ENCODE data around the gene AXIN1.

AXIN1 gene

DNA sequence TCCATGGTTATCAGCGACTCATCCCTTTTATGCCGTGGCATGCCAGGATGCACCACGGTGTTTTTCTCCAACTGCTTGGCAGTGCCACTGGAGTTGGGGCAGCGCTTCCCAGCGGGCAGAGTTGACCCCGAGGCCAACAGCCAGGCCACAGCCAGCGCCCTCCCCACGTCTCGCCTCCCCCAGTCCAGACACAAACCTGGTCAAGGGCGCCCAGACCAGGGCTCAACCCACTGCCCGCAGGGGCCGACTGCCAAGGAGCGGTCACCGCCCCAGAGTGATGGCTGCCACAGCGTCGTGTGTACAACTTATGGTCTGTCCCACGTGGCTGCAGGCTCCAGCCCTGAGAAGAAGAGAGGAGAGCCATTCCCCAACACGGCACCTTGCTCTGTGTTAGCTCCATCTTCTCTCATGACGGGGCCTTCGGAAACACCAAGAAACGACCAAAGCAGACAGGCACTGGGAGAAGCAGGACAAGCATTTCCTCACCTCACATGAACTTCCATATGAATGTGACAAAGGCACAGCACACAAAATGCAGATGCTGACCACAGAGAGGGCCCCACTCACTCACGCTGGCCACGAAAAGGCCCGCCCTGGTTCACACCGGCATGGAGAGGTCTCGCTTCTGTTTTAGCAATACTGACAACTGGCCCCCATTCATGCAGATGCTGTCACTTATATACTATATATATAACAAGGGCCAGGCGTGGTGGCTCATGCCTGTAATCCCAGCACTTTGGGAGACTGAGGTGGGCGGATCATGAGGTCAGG, 27.0 kb downstream of the AXIN1 start:
- peaks cover 5% of the 10 kb centered on the region for H3K36me3 ChIP-seq (ENCODE audit: control insufficient read depth, insufficient read depth, low read length)
- H3K27me3 ChIP-seq (ENCODE audit: control insufficient read depth, insufficient read depth, low read length): no peaks in the 10 kb centered on the region
- H3K4me1 ChIP-seq (ENCODE audit: control insufficient read depth, insufficient read depth, low read length): no peaks in the 10 kb centered on the region
- H3K9ac ChIP-seq (ENCODE audit: low read depth, low read length): no peak overlapping the region
- no peaks in the 10 kb centered on the region for H3K9me3 ChIP-seq (ENCODE audit: control insufficient read depth, insufficient read depth, low read length)
- H3K4me3 ChIP-seq (ENCODE audit: low read depth, low read length): no peak overlapping the region

GRCh38 chr16:324451-325334, 27.8 kb downstream of the AXIN1 start:
- H3K9ac ChIP-seq (ENCODE audit: low read depth, low read length): no peak overlapping the region
- H3K36me3 ChIP-seq (ENCODE audit: control insufficient read depth, insufficient read depth, low read length): peaks cover 5% of the 10 kb centered on the region
- H3K27me3 ChIP-seq (ENCODE audit: control insufficient read depth, insufficient read depth, low read length): no peaks in the 10 kb centered on the region
- no peak overlapping the region for H3K4me3 ChIP-seq (ENCODE audit: low read depth, low read length)
- no peaks in the 10 kb centered on the region for H3K4me1 ChIP-seq (ENCODE audit: control insufficient read depth, insufficient read depth, low read length)
- H3K9me3 ChIP-seq (ENCODE audit: control insufficient read depth, insufficient read depth, low read length): no peaks in the 10 kb centered on the region

DNA sequence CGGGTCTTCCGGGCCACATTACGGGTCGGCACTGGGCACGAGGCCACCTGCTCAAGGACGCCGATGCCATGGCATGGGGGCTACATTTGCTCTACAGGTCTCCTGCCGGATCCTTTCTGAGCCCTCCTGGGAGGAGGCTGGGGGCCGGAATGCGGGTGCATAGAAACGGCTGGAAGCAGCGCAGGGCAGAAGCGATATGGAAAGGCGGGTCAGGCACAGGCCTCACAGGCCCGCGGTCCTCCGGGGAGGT, 28.4 kb downstream of the AXIN1 start:
- Histone ChIP-seq H3K4me1 (ENCODE audit: control insufficient read depth, insufficient read depth, low read length) (no peaks in the 10 kb centered on the region), H3K9ac (ENCODE audit: low read depth, low read length) (no peak overlapping the region)

GRCh38 chr16:322476-323143, 29.9 kb downstream of the AXIN1 start:
- Histone ChIP-seq H3K4me3 (ENCODE audit: low read depth, low read length) (no peak overlapping the region), H3K9ac (ENCODE audit: low read depth, low read length) (no peak overlapping the region), H3K27me3 (ENCODE audit: control insufficient read depth, insufficient read depth, low read length) (no peaks in the 10 kb centered on the region), H3K9me3 (ENCODE audit: control insufficient read depth, insufficient read depth, low read length) (no peaks in the 10 kb centered on the region), H3K4me1 (ENCODE audit: control insufficient read depth, insufficient read depth, low read length) (no peaks in the 10 kb centered on the region), H3K36me3 (ENCODE audit: control insufficient read depth, insufficient read depth, low read length) (peaks cover 9% of the 10 kb centered on the region)

More for the DNA sequence above, 28.4 kb downstream of the AXIN1 start:
- no peaks in the 10 kb centered on the region for H3K27me3 ChIP-seq (ENCODE audit: control insufficient read depth, insufficient read depth, low read length)
- peaks cover 5% of the 10 kb centered on the region for H3K36me3 ChIP-seq (ENCODE audit: control insufficient read depth, insufficient read depth, low read length)
- H3K4me3 ChIP-seq (ENCODE audit: low read depth, low read length): no peak overlapping the region
- no peaks in the 10 kb centered on the region for H3K9me3 ChIP-seq (ENCODE audit: control insufficient read depth, insufficient read depth, low read length)

DNA sequence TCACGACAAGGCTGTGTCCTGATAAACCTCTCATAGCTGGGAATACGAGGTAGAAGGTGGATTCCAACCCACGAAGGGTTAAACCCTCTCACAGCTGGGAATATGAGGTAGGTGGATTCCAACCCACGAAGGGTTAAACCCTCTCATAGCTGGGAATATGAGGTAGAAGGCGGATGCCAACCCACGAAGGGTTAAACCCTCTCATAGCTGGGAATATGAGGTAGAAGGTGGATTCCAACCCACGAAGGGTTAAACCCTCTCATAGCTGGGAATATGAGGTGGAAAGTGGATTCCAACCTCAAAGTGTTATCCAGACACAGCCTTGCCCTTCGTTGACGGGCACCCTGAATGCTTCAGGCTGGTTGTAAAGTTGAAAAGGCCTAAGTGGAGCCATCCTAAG, 31.0 kb downstream of the AXIN1 start:
- Histone ChIP-seq H3K36me3 (ENCODE audit: control insufficient read depth, insufficient read depth, low read length) (peaks cover 12% of the 10 kb centered on the region), H3K4me1 (ENCODE audit: control insufficient read depth, insufficient read depth, low read length) (no peaks in the 10 kb centered on the region), H3K27me3 (ENCODE audit: control insufficient read depth, insufficient read depth, low read length) (no peaks in the 10 kb centered on the region), H3K9ac (ENCODE audit: low read depth, low read length) (no peak overlapping the region), H3K4me3 (ENCODE audit: low read depth, low read length) (no peak overlapping the region), H3K9me3 (ENCODE audit: control insufficient read depth, insufficient read depth, low read length) (no peaks in the 10 kb centered on the region)

DNA sequence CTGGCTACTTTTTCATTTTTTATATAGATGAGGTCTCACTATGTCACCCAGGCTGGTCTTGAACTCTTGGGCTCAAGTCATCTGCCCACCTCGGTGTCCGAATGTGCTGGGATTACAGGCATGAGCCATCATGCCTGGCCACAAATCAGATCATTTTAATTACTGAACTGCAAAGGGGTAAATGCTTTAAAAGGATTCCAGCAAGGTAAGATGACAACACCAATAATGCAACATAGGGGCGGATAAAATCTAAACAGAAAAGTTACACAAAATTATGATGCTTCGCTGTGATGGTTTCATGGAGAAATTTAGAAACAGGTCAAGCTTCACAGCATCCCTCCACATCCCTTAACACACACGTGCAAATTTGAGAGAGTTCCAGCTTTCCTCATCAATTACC, 32.3 kb downstream of the AXIN1 start:
- no peaks in the 10 kb centered on the region for H3K27me3 ChIP-seq (ENCODE audit: control insufficient read depth, insufficient read depth, low read length)
- H3K4me3 ChIP-seq (ENCODE audit: low read depth, low read length): no peak overlapping the region
- no peaks in the 10 kb centered on the region for H3K9me3 ChIP-seq (ENCODE audit: control insufficient read depth, insufficient read depth, low read length)
- H3K9ac ChIP-seq (ENCODE audit: low read depth, low read length): no peak overlapping the region
- H3K36me3 ChIP-seq (ENCODE audit: control insufficient read depth, insufficient read depth, low read length): peaks cover 12% of the 10 kb centered on the region
- H3K4me1 ChIP-seq (ENCODE audit: control insufficient read depth, insufficient read depth, low read length): no peaks in the 10 kb centered on the region

DNA sequence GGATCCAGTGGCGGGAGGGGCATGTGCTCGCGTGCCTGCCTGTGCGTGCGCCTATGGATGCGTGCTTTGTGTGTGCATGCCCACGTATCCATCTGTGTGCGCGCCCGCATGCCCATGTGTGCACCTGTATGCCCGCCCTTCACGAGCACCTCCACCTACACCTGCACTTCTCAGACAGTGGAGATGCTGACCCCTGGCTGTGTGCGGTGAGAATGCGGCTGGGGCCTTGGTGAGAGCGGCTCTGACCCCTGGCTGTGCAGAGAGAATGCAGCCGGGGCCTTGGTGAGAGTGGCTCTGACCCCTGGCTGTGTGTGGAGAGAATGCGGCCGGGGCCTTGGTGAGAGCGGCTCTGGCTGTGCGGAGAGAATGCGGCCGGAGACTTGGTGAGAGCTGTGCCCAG, 33.9 kb downstream of the AXIN1 start:
- no peaks in the 10 kb centered on the region for H3K27me3 ChIP-seq (ENCODE audit: control insufficient read depth, insufficient read depth, low read length)
- no peaks in the 10 kb centered on the region for H3K4me1 ChIP-seq (ENCODE audit: control insufficient read depth, insufficient read depth, low read length)
- peaks cover 21% of the 10 kb centered on the region for H3K36me3 ChIP-seq (ENCODE audit: control insufficient read depth, insufficient read depth, low read length)
- H3K9me3 ChIP-seq (ENCODE audit: control insufficient read depth, insufficient read depth, low read length): no peaks in the 10 kb centered on the region
- no peak overlapping the region for H3K9ac ChIP-seq (ENCODE audit: low read depth, low read length)
- H3K4me3 ChIP-seq (ENCODE audit: low read depth, low read length): no peak overlapping the region

- no peaks in the 10 kb centered on the region for H3K4me1 ChIP-seq (ENCODE audit: control insufficient read depth, insufficient read depth, low read length)
- no peak overlapping the region for H3K9ac ChIP-seq (ENCODE audit: low read depth, low read length)
- H3K27me3 ChIP-seq (ENCODE audit: control insufficient read depth, insufficient read depth, low read length): no peaks in the 10 kb centered on the region
- no peaks in the 10 kb centered on the region for H3K9me3 ChIP-seq (ENCODE audit: control insufficient read depth, insufficient read depth, low read length)
- no peak overlapping the region for H3K4me3 ChIP-seq (ENCODE audit: low read depth, low read length)
- H3K36me3 ChIP-seq (ENCODE audit: control insufficient read depth, insufficient read depth, low read length): peaks cover 27% of the 10 kb centered on the region
These were observed 34.9 kb downstream of the AXIN1 start for GRCh38 chr16:317583-317982.

DNA sequence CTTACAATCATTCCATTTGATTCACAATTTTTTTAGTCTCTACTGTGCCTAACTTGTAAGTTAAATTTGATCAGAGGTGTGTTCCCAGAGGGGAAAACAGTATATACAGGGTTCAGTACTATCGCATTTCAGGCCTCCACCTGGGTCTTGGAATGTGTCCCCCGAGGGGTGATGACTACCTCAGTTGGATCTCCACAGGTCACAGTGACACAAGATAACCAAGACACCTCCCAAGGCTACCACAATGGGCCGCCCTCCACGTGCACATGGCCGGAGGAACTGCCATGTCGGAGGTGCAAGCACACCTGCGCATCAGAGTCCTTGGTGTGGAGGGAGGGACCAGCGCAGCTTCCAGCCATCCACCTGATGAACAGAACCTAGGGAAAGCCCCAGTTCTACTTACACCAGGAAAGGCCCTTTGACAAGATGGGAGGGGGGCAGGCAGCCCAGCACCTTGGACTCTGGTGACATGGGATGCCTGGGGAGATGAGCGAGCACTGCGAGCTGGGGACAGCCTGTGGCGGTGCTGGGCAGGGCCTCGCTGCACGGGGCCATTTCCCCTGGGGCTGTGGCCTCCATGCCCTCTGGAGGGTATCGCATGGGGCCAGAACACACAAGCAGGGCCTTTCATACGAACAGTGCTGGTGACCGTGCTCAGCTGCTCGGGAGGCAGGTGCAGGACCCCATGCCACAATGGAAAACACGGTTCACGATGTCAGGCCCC, 35.6 kb downstream of the AXIN1 start:
- H3K9ac ChIP-seq (ENCODE audit: low read depth, low read length): no peak overlapping the region
- H3K9me3 ChIP-seq (ENCODE audit: control insufficient read depth, insufficient read depth, low read length): no peaks in the 10 kb centered on the region

DNA sequence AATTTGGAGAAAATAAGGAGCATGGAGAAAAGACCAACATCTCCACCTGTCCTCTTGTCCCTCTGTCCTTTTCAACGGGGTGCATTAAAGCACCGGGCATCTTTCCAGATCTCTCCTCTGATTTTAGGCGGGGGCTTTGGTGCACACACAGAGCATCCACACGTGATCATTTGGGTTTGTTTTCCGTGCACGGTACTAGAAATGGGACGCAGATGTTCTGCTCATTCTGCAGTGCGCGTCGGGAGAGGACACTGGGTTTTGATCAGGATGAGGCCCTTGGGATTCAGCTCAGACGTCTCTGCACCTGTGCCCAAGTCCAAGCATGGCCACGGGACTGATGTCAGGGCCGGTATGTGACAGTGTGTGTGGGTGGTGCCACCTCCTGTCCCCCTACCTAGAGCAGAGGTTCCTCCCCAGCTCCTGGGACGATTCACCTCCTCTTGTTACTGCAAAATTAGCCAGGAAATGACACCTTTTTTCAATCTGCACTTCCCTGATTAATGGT, 37.7 kb downstream of the AXIN1 start:
- no peaks in the 10 kb centered on the region for H3K27me3 ChIP-seq (ENCODE audit: control insufficient read depth, insufficient read depth, low read length)
- H3K36me3 ChIP-seq (ENCODE audit: control insufficient read depth, insufficient read depth, low read length): peaks cover 27% of the 10 kb centered on the region
- H3K4me1 ChIP-seq (ENCODE audit: control insufficient read depth, insufficient read depth, low read length): no peaks in the 10 kb centered on the region
- no peak overlapping the region for H3K9ac ChIP-seq (ENCODE audit: low read depth, low read length)
- no peaks in the 10 kb centered on the region for H3K9me3 ChIP-seq (ENCODE audit: control insufficient read depth, insufficient read depth, low read length)
- no peak overlapping the region for H3K4me3 ChIP-seq (ENCODE audit: low read depth, low read length)

More for the DNA sequence above, 35.6 kb downstream of the AXIN1 start:
- Histone ChIP-seq H3K4me3 (ENCODE audit: low read depth, low read length) (no peak overlapping the region), H3K27me3 (ENCODE audit: control insufficient read depth, insufficient read depth, low read length) (no peaks in the 10 kb centered on the region), H3K36me3 (ENCODE audit: control insufficient read depth, insufficient read depth, low read length) (peaks cover 24% of the 10 kb centered on the region), H3K4me1 (ENCODE audit: control insufficient read depth, insufficient read depth, low read length) (no peaks in the 10 kb centered on the region)

DNA sequence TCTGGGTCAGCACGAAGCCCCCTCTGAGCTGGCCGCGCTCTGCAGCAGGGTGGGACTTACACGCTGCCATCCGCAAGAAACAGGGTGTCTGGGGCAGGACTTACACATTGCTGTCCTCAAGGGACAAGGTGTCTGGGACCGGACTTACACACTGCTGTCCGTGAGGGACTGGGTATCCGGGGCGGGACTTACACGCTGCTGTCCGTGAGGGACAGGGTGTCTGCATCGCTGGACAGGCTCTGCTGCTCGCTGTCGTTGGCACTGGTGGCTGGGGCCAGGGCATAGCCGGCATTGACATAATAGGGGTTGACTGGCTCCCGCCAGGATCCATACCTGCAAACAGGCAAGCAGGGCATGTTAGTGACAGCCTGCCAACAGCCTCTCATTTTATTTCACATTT, 38.2 kb downstream of the AXIN1 start:
- H3K27me3 ChIP-seq (ENCODE audit: control insufficient read depth, insufficient read depth, low read length): no peaks in the 10 kb centered on the region
- peaks cover 32% of the 10 kb centered on the region for H3K36me3 ChIP-seq (ENCODE audit: control insufficient read depth, insufficient read depth, low read length)
- H3K4me3 ChIP-seq (ENCODE audit: low read depth, low read length): no peak overlapping the region
- no peaks in the 10 kb centered on the region for H3K4me1 ChIP-seq (ENCODE audit: control insufficient read depth, insufficient read depth, low read length)
- no peaks in the 10 kb centered on the region for H3K9me3 ChIP-seq (ENCODE audit: control insufficient read depth, insufficient read depth, low read length)
- H3K9ac ChIP-seq (ENCODE audit: low read depth, low read length): no peak overlapping the region
